NCI-H2081 treated with DMSO at 0.1 percent for 48 hours (cell line): ENCODE results near the gene AKT2.

Experiments used
- DNase-seq: peaks from one replicate; lab custom pipeline; 2025; lab: John Stamatoyannopoulos, UW

AKT2 gene

GRCh38 chr19:40252395-40252794, 32.8 kb downstream of the AKT2 start:
- DNase-seq, result no peak

- DNase-seq, result no peak
These were observed 33.2 kb downstream of the AKT2 start for GRCh38 chr19:40251991-40252390.

GRCh38 chr19:40251244-40251643, 33.9 kb downstream of the AKT2 start:
- no peak for DNase-seq

DNA sequence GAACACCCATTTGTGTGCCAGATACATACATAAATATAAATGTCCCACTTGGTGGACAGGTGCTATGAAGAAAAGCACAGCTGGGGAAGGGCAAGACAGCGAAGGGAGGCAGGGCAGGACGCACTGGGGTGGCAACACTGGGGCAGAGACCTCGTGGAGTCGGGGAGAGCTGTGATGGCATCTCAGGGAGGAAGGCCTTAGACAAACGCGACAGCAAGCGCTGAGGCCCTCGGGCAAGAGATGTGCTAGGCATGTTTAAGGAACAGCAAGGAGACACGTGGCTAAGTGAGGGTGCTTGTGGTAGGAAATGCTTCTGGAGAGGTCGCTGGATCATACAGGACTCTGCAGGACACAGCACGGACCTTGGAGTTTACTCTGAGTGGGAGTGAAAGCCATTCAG, 35.4 kb downstream of the AKT2 start:
- DNase-seq, result no peak

DNA sequence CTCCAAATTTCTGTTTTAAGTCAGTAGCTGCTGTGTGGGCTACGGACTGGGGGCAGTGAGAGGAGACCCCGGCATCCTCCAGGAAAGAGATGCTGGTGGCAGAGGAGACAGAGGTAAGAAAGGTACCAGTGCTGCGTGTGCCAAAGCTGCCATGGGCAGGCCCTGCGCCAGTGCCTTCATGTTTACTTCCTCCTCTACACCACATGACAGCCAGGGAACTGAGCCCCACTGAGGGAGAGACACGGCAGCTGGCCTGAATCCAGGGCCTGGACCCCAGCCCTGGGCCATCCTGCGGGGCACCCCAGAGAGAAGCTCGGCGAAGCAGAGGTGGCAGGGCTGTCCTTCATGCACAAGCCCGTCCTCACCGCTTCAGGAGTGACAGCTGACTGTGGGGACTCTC, 35.9 kb downstream of the AKT2 start:
- DNase-seq, result no peak

DNA sequence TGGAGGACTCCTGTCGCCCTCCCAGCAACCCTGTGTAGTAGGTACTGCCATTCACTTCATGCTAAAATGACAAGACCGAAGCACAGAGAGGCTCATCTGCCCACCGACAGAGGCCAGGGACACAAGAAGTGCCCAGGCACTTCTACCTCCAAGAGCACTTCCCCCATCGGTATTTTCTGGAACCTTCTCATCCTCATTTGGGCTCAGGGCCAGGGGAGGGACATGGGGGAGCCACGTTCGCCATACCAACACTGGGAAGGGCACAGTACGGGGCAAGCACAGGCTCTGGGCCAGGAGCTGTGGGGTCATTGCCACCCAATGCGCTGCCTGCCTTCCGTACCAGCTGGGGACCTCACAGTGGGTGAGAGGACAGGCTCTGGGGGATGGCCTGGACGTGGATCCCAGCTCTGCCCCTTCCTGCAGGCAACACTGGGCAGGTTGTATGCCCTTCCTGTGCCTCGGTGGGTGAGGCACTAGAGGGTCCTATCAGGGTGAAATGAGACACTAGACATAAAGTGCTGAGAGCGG, 37.3 kb downstream of the AKT2 start:
- no peak for DNase-seq

DNA sequence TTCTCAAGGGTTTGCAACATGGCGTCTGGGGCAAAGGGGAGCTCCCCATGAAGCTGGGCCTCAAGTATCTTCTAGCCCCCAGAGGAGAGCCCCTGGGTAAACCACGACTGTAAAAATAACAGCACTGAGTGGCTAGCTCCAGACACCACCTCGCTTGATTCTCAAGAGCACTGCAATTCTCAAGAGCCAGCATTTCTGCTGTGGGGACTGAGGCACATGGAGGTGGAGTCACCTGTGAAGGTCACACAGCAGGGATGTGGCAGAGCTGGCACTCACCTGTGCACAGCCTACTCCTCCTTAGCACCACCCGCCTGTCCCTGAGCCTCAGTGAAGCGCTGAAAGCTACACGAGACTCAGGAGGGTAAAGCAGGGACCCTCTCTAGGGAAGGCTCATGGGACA, 38.0 kb downstream of the AKT2 start:
- no peak for DNase-seq

DNA sequence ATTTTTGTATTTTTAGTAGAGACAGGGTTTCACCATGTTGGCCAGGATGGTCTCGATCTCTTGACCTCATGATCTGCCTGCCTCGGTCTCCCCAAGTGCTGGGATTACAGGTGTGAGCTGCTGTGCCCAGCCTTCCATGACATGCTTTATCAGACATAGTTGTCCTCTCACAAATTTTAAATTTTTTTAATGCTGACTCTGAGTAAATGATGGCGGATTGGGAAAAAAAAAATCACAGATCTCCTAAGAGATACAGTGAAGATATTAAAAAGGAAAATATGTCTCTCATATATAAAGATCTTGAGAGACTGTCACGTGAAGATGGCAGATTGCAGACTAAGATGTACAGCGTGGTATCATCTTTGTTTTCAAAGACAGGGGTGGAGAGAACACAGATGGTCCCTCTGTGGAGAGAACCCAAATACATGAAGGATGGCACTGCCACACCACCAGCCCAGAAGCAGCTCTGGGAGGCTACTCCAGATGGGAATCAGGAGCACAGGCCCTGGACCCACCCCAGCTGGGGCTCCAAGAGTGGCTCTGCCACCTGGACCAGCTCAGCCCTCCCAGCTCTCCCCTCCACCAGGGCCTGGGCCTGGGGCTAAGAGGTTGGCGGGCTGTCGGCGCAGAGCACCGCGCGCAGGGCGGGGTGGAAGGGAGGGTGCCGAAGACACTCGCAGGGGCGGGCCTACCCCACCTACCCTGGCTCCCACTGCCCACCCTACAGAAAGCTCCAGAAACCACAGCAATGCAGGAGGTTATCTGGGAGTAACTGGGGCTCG, 38.7 kb downstream of the AKT2 start:
- no peak for DNase-seq

DNA sequence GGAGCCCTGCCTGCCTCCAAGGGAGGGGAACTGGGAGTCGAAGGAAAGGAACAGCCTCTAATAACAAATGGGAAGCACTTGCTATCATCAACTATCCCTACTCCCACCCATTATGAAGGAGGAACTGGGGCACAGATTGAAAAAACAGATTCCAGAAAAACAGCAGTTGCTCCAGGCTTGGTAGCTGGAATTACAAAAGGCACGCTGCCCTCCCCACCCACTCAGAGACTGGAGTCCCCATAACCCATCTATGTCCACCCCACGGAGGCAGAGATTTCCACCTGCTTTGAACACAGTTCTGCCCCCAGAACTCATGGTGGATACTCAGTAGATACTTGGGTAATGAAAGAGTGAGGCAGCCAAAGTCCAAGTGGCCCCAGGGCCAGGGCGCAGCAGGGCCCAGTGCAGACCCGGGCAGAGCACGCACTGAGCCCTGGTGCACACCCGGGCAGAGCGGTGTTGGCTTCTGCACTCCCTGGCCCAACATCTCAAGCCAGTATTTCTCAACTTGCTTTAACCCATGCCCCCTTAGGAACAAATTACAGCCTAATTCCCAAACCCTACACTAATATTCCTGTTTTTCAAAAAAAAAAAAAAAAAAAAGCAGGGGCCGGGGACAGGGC, 39.5 kb downstream of the AKT2 start:
- DNase-seq, result no peak

DNA sequence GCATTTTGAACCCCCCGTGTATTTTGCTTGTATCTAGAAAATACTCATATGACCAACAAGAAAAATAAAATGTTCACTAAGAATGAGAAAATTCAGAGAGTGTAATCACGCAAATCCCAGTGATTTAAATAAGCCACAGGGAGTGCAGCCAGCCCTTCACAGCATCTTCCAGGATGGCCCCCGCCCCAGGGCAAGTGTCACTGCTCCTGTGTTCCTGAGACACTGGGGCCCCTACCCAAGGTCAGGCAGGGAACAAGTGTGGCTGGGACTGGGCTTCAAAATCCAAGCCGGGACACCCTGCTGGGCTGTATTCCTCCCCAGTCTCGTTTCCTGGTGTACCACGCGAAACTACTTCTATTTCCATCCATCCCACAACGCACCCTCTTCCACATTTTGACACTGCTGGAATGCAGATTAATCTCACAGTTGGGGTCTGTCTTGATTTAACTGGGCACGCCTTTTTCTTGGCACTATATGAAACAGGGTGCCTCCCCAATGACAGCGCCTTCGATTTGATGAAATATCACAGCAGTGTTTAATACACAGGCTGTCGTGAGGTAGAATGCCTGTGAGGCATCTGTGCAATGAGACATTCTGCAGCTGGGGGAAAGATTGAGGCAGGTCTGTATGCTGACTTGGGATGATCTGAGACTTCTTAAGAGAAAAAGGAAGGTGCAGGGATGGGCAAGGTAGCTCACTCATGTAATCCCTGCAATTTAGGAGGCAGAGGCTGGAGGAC, 40.4 kb downstream of the AKT2 start:
- DNase-seq, result no peak

GRCh38 chr19:40243181-40243580, 42.0 kb downstream of the AKT2 start:
- no peak for DNase-seq

GRCh38 chr19:40242480-40242879, 42.7 kb downstream of the AKT2 start:
- no peak for DNase-seq

DNA sequence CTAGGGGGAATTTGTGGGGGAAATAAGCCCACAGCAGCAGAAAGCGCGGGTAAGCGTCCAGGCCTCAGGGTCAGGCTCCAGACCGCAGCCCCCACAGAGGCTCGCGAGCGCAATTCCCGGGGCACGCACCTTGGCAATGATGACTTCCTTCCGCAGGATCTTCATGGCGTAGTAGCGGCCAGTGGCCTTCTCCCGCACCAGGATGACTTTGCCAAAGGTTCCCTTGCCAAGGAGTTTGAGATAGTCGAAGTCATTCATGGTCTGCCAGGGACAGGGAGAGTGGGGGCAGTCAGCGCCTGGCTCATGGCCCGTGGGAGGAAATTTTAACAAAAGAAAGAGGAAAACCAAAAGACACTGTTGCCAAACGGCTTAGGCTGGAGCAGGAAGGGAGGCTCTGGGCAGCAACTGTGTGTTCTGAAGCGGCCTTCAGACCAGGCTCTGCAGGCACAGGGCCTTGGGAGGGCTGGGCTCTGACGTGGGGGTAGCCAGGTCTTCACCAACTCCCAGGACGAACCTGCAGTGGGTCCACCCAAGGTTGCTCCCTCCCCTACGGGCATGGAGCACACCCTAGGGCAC, 43.2 kb downstream of the AKT2 start:
- DNase-seq, result no peak

DNA sequence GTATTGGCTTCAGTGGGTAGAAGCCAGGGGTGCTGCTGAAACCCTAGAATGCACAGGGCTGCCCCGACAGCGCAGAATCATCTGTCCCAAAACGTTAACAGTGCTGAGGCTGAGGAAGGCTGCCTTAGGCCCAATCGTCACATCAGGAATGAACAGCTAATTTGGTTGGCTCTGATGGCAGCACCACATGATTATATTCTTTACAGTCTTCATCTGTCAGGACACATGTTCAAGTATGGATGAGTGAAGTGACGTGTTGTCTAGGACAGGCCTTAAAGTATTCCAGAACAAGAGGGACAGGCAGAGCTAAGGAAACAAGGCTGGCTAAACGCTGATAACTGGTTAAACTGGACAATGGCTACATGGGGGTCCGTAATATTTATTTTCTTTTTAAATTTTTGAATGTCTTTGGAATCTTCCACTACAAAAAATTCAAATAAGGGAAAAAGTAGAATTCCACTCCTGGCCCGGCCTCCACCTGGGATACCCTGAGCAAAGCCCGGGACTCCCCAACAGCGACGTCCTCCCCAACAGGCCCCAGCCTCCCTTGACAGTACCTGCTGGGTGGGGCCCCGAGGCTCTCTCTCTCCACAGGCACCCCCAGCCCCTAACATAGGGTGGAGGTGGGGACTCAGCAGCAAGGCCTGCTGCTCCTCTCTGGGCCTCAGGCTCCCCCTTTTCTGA, 43.9 kb downstream of the AKT2 start:
- no peak for DNase-seq

DNA sequence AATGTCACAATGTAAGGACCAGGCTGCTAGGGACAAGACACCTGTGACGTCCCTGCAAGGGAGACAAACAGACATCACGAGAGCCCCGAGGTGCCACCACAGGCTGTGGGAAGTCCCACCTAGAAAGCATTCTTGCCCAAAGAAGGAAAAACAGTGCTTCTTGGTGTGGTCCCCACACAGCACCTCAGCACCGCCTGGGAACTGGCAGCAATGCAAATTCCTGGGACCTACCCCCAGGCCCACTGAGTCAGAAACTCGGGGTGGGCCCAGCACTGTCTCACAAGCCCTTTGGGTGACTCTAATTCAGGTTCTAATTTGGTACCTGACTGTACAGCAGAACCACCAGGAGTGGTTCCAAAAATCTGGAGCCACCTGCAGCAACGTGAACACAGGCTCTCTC, 44.8 kb downstream of the AKT2 start:
- no peak for DNase-seq

DNA sequence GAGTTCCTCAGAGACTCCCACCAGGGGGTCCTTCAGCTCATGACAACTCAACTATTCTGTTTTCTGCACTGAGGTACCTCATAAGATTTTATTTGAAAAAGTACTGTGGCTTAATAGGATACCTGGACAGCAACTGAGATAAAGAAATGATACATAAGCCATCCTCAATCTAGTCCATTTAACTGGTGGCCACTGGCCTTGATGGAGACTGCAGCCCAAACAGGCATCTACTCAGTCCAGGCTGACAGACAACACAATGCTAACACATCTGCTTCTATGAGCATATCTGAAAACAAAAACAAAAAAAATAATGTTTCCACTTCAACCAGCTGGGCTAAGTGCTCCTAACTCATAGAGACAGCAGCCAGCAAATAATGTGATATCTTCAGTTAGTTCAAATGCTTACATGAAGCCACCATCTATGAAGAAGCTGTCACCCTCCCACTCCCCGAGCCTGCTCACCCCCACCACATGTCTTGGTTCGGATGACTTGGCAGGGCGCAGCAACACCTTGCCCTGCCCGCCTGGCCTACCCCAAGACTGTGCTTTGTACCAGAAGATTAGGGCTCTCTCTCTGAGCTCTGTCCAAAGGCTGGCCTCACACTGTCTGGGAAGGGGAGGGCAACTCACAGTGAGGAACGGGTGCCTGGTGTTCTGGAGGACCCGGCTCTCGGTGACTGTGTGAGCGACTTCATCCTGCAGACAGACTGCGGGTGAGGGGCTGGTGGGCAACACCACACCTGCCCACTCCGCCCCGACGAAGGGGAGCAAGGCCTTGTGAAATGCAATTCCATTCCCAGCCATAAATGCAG, 45.5 kb downstream of the AKT2 start:
- DNase-seq, result no peak

GRCh38 chr19:40238775-40239174, 46.4 kb downstream of the AKT2 start:
- DNase-seq, result no peak

DNA sequence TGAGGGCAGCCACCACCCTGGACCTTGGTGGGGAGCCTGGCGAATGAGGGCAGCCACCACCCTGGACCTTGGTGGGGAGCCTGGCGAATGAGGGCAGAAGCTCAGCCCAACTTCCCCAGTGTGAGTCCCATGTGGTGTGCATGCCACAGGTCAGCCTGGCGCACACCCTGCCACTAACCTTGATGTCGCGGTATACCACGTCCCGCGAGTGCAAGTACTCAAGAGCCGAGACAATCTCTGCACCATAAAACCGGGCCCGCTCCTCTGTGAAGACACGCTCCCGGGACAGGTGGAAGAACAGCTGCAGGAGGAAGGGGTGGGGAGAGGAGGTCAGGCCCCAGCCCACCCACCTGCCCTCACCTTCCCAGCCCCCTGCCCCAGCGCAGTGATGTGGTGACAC, 47.4 kb downstream of the AKT2 start:
- DNase-seq, result no peak

GRCh38 chr19:40236366-40236765, 48.8 kb downstream of the AKT2 start:
- no peak for DNase-seq

GRCh38 chr19:40236026-40236355, 49.2 kb downstream of the AKT2 start:
- no peak for DNase-seq
